ENCODE results near the gene TEX19.
A peak's percentile ranks its signal among the peaks of the same experiment; 100 is the strongest.

The TEX19 gene

DNA sequence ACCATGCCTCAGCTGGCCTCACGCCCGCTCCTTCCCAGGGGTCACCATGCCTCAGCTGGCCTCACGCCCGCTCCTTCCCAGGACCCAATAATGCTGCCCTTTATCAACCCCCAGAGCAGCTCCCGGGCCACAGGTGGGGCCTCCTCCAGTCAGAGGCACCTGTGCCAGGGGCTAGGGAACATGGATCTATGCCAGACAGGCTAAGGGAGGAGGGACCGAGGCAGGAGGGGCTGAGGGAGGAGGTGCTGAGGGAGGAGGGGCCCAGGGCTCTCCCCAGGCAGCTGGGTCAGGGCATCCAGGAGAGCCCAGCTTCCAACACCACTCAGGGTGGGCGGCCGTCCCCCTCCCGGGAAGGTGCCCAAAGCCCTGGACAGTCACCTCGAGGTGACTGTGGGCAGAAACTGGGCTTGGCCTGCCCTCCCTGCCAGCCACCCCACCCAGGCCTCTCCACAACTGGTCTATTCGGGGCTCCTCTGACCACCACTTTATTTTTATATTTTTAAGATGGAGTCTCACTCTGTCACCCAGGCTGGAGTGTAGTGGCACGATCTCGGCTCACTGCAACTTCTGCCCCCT lies 31.9 kb downstream of the TEX19 start:
- no peak for DNase-seq (ENCODE audit: low spot score)

DNA sequence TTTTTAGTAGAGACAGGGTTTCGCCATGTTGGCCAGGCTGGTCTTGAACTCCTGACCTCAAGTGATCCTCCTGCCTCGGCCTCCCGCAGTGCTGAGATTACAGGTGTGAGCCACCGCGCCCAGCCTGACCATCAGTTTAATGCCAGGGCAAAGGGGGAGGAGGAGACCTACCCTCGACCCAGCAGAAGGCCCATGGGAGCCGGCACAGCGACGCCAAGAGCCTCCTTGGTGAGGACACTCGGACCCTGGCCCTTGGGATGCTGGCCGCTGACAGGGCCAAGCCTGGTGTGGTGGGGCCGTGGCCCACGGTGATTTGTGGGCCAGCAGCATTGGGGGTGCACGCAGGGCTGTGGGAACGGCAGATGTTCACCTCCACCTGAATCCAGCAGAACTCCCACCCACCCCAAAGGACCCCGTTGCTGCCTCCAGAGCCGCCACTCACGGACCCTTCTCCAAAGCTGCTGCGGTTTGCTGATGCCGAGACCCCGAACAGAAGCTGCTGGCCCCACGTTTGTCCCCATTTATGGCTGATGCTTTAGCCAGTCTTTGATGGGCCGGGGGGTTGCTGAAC lies 32.5 kb downstream of the TEX19 start:
- no peak for DNase-seq (ENCODE audit: low spot score)

DNA sequence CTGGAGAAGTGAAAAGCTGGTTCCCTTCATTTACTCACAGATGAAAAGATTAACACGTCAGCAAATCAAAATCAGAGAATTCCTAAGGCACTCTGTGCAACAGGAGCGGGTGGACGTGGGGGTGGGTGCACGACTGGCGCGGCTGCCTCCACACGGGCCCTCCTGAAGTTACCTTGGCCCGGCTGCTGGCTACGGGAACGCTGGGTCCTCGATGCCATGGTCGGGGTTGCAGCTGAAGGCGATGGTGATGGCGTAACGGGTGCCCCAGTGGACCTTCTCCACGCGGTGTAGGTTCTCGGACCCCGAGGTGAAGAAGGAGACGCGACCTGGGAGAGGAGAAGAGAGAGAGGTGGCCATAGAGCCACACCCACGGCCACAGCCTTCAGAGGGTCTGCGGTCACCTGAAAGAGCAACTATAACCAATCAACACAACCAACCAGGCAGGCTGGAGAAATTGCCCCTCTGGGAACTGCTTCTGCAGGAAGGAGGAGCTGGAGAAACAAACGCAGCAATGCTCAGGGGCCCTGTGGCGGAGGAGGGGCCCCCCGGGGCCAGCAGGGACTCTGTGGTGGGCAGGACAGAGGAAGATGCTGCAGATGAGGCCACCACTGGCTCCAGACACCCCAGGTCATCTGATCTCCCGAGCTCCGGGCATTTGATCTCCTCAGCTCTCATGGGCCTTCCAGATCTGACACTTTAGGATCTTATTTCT lies 33.3 kb downstream of the TEX19 start:
- DNase-seq (ENCODE audit: low spot score), result no peak

GRCh38 chr17:82392941-82393340 lies 33.9 kb downstream of the TEX19 start:
- no peak for DNase-seq (ENCODE audit: low spot score)

DNA sequence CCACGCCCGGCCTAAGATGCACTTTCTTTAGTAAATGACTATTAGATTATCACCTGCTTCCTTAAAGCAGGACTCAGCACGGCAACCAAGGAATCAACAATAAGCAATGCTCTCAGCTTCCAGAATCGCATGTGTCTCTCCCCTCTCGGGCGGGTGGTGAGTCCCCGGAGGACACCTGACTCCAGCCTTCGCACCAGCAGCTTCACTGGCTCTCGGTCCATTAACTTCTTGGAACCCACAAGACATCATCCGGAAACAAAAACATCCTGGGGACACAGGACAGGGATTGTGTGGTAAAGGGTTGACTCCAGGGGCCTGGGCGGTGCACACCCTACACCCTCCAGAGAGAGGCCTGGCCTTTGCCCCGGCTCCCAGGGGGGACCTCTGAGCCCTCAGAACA lies 35.2 kb downstream of the TEX19 start:
- no peak for DNase-seq (ENCODE audit: low spot score)

- no peak for DNase-seq (ENCODE audit: low spot score)
Measured at GRCh38 chr17:82396601-82397435, 37.8 kb downstream of the TEX19 start.

DNA sequence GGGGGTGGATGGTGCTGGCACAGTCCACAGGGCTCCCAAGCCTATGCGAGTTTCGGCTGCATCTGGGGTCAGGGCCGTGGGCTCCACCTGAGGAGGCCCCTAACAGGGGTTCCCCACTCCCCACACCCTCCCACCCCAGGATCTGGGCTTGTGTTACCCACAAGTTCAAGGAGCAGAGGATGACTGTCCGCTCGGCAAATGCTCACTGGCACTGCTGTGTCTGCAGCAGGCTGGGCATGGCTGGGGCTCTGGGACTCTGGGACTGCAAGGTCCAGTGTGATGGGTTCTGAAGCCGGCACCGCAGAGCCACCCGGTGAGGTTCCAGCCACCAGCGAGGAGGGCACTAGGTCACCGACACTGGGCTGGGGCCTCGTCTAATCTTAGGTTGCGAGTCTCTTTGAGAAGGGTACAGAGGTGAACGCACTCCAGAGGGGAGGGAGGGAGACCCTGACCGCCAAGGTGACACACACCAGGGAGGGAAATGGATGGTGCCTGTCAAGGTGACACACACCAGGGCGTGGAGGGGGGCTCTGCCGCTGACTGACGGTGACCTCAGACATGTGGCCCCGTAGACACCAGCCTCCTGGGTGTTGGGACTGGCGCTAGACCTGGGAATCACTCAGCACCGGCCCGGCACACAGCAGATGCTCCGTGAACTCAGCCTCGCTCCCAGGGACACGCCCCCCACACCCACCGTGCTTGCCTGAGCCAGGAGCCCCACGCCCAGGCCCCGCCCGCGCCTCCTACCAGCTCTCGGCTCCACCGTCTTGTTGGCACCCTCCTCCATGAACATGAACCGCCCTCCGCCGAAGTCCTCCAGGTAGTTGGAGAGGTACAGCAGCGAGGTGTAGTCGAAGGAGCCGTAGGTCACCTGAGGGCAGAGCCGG lies 38.6 kb downstream of the TEX19 start:
- DNase-seq (ENCODE audit: low spot score), result no peak

- peak; percentile 75 for DNase-seq (ENCODE audit: low spot score)
Measured at GRCh38 chr17:82399041-82399441, 40.0 kb downstream of the TEX19 start.

DNA sequence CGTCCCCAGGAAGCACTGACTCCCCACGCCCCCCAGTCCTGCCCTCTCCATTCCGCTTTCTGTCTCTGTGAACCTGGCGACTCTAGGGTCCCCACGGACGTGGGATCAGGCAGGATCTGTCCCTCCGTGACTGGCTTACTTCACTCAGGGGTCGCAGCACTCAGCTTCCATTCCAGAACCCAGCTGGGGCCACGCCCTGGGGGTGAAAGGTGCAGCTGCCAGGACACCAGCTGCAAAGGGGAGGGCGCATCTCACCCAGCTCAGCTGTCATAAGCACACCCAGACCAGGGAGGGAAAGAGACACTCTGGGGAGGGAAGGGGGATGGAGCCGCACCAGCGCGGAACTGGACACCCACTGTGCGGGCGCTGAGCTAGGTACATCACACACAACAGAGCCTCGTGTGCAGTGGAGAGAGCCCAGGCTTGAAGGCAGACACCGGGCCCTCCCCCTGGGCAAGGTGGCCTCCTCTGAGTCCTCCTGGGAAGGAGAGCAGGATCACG lies 40.6 kb downstream of the TEX19 start:
- DNase-seq (ENCODE audit: low spot score), result peak; percentile 66

DNA sequence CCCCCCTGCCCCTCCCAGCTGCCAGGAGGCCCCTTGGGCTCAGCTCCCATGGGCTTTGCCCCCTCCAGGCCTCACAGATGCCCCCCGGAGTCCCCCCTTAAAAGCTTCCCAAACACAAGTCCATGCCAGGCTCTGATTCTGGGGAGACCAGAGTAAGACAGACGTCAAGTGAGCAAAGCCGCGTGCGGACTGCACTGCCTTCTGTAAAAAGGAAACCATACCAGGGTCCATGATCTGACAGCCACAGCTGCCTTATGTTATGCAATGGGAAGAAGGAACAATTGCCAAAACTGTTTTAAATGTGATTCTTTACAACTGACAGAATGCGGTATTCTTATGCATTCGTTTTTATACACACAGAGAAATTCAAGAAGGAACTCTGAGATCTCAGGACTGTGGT lies 41.2 kb downstream of the TEX19 start:
- DNase-seq (ENCODE audit: low spot score), result no peak

GRCh38 chr17:82400830-82401229 lies 41.8 kb downstream of the TEX19 start:
- DNase-seq (ENCODE audit: low spot score), result no peak

- no peak for DNase-seq (ENCODE audit: low spot score)
Measured at GRCh38 chr17:82402865-82403264, 43.8 kb downstream of the TEX19 start.

DNA sequence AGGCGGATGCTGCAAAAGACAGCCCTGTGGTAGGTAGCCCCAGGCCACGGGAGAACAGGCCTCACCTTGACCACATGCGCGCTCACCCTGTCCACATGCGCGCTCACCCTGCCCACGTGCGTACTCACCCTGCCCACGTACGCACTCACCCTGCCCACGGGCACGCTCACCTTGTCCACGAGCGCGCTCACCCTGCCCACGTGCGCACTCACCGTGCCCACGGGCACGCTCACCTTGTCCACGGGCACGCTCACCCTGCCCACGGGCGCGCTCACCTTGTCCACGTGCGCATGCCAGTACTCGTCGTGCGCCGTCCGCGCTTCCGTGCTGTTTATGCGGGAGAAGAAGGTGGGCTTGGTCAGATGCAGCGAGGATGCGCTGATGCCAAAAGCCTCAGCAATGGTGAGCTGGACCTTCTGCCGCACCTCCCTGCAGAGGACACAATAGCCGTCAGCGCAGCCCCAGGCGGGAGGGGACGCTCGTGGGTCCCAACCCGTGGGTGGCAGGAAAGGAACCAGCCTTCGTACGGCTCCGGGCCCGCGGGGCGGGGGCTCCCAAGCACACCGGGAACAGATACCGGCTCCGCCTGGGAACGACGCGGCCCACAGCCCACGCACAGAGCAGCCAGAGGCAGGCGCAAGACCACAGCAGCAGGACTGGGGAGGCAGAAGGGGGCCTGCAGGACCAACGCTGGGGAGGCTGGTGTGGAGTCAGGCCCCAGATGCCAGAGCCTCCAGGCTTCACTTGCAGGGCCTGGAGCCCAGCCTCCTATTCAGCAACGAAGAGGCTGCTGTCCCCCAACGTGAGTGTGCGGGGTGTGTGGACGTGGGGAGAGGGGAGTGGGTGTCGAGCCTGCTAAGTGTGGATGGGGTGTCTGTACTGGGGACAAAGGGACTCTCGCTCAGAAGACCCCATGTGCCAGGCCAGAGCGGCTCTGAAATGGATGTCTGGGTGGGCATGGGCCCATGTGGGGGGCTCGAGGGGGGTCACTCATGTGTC lies 44.9 kb downstream of the TEX19 start:
- DNase-seq (ENCODE audit: low spot score), result no peak

DNA sequence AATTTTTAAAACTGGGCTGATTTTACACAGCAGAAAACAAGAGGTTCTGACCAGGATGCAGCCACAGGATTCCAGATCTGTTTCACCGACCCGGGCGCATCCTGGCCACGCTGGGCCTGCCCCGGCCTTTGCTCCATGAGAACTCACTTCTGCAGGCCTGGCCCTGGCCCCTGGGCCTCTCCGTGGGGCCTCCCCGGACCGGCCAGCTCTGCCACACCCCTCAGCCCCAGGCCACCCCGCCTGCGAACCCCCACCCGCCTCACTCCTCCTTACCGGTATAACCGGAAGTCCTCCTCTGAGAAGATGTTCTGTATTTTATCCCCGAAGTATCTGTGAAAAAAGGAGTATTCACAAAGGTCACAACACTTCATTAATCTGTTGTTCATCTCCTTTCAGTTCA lies 46.0 kb downstream of the TEX19 start:
- DNase-seq (ENCODE audit: low spot score), result no peak

GRCh38 chr17:82406131-82406671 lies 47.2 kb downstream of the TEX19 start:
- peak; percentile 34 for DNase-seq (ENCODE audit: low spot score)

- no peak for DNase-seq (ENCODE audit: low spot score)
Measured at GRCh38 chr17:82407255-82407654, 48.2 kb downstream of the TEX19 start.

GRCh38 chr17:82408288-82408937 lies 49.4 kb downstream of the TEX19 start:
- no peak for DNase-seq (ENCODE audit: low spot score)

GRCh38 chr17:82408938-82409318 lies 49.9 kb downstream of the TEX19 start:
- DNase-seq (ENCODE audit: low spot score), result no peak

GRCh38 chr17:82410014-82410716 lies 51.1 kb downstream of the TEX19 start:
- no peak for DNase-seq (ENCODE audit: low spot score)
